Parathyroid adenoma (tissue), 2 donors: Measurements from ENCODE around the gene ZSWIM4.

Experiments used
- H2AFZ ChIP-seq: fragments of 300-600 bp; sonication (generic); one replicate; pipeline ENCODE4 v1.7.0; 2017; ENCODE audit warnings: antibody characterized with exemption, mild to moderate bottlenecking
- H3K27ac ChIP-seq: fragments of 300-600 bp; sonication (generic); one replicate; pipeline ENCODE4 v1.7.0; 2017
- H3K27me3 ChIP-seq: fragments of 300-600 bp; sonication (generic); one replicate; pipeline ENCODE4 v1.7.0; 2017; ENCODE audit warnings: low read length; ENCODE audit not compliant: control insufficient read depth, insufficient read depth
- H3K36me3 ChIP-seq: fragments of 300-600 bp; sonication (generic); one replicate; pipeline ENCODE4 v1.7.0; 2017; ENCODE audit warnings: low read length; ENCODE audit not compliant: control insufficient read depth, insufficient read depth
- H3K4me1 ChIP-seq: fragments of 300-600 bp; sonication (generic); one replicate; pipeline ENCODE4 v1.7.0; 2017; ENCODE audit warnings: control low read depth
- H3K4me2 ChIP-seq: fragments of 300-600 bp; sonication (generic); one replicate; pipeline ENCODE4 v1.7.0; 2017; ENCODE audit warnings: low read length
- H3K4me3 ChIP-seq: fragments of 300-600 bp; sonication (generic); one replicate; pipeline ENCODE4 v1.7.0; 2017; ENCODE audit warnings: low read depth, low read length
- H3K79me2 ChIP-seq: fragments of 300-600 bp; sonication (generic); one replicate; pipeline ENCODE4 v1.7.0; 2017; ENCODE audit warnings: control low read depth
- H3K9ac ChIP-seq: fragments of 300-600 bp; sonication (generic); one replicate; pipeline ENCODE4 v1.7.0; 2017; ENCODE audit warnings: mild to moderate bottlenecking
- H3K9me3 ChIP-seq: fragments of 300-600 bp; sonication (generic); one replicate; pipeline ENCODE4 v1.7.0; 2017; ENCODE audit warnings: low read length; ENCODE audit not compliant: control insufficient read depth
- TF ChIP-seq, protein P1 (sequence below): fragments of 300-600 bp; sonication (generic); IDR thresholded peaks from one replicate; pipeline ENCODE4 v1.7.0; 2017; ENCODE audit warnings: antibody characterized with exemption, mild to moderate bottlenecking
- donor health status: primary hyperparathyroidism.

Gene ZSWIM4

DNA sequence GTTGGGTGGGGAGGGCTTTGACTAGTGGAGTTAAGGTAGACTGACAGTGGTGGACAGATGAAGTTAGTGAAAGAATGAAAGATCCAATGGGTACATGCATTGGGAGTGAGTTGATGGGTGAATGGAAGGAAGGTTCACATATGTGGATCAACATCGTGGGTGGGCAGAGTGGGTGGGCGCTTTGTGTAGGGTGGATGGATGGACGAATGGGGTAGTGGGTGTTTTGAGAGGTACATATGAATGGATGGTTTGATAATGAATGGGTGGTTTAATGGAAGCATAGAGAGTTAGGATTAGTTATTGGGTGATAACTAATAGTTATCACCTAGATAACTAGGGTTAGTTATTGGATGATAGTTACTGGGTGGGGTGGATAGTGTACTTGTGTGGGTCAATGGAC is 11.5 kb downstream of the ZSWIM4 start:
- Histone ChIP-seq H3K9me3 (no peaks in the 10 kb centered on the region), H3K4me3 (no peak overlapping the region), H3K27me3 (no peaks in the 10 kb centered on the region), H3K4me2 (no peak overlapping the region), H3K36me3 (no peaks in the 10 kb centered on the region), H3K27ac (no peak overlapping the region), H3K4me1 (no peaks in the 10 kb centered on the region), H3K79me2 (no peaks in the 10 kb centered on the region), H3K9ac (no peak overlapping the region), H2AFZ (no peak overlapping the region)
- TF ChIP-seq, protein P1, sequence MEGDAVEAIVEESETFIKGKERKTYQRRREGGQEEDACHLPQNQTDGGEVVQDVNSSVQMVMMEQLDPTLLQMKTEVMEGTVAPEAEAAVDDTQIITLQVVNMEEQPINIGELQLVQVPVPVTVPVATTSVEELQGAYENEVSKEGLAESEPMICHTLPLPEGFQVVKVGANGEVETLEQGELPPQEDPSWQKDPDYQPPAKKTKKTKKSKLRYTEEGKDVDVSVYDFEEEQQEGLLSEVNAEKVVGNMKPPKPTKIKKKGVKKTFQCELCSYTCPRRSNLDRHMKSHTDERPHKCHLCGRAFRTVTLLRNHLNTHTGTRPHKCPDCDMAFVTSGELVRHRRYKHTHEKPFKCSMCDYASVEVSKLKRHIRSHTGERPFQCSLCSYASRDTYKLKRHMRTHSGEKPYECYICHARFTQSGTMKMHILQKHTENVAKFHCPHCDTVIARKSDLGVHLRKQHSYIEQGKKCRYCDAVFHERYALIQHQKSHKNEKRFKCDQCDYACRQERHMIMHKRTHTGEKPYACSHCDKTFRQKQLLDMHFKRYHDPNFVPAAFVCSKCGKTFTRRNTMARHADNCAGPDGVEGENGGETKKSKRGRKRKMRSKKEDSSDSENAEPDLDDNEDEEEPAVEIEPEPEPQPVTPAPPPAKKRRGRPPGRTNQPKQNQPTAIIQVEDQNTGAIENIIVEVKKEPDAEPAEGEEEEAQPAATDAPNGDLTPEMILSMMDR: no peak

DNA sequence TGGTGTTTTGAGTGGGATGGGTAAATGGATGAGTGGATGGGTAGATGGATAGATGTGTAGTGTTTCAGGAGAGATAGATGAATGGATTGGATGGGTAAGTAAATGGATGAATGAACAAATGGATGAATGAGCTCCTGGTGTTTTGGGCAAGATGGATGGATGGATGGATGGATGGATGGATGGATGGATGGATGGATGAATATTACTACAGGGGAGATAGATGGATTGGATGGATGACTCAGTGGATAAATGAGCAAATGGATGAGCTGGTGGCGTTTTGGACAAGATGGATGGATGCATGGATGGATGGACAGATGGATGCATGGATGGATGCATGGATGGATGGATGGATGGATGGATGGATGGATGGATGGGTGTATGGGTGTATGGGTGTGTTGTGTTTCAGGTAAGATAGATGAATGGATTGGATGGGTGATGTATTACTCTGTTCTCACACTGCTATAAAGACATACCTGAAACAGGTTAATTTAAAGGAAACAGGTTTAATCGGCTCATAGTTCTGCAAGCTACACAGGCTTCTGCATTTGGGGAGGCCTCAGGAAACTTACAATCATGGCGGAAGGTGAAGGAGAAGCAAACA is 12.3 kb downstream of the ZSWIM4 start:
- H3K9me3 ChIP-seq: no peaks in the 10 kb centered on the region
- H3K4me1 ChIP-seq: no peaks in the 10 kb centered on the region
- TF ChIP-seq, protein P1: no peak

DNA sequence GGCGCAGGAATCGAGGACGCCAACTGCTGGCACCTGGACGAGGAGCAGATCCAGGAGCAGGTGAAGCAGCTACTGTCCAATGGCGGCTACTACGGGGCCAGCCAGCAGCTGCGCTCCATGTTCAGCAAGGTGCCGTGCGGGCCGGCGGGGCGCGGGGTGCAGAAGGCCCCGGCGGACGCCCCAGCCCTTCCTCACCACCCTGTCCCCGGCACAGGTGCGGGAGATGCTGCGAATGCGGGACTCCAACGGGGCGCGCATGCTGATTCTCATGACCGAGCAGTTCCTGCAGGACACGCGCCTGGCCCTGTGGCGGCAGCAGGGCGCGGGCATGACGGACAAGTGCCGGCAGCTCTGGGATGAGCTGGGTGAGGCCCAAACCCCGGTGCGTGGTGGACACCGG is 13.6 kb downstream of the ZSWIM4 start:
- H3K36me3 ChIP-seq: no peaks in the 10 kb centered on the region
- no peak overlapping the region for H3K9ac ChIP-seq
- H3K4me2 ChIP-seq: no peak overlapping the region

More for the DNA sequence above, 12.3 kb downstream of the ZSWIM4 start:
- Histone ChIP-seq H2AFZ (no peak overlapping the region), H3K27ac (no peak overlapping the region), H3K36me3 (no peaks in the 10 kb centered on the region), H3K4me3 (no peak overlapping the region), H3K27me3 (no peaks in the 10 kb centered on the region), H3K79me2 (no peaks in the 10 kb centered on the region), H3K4me2 (no peak overlapping the region), H3K9ac (no peak overlapping the region)

DNA sequence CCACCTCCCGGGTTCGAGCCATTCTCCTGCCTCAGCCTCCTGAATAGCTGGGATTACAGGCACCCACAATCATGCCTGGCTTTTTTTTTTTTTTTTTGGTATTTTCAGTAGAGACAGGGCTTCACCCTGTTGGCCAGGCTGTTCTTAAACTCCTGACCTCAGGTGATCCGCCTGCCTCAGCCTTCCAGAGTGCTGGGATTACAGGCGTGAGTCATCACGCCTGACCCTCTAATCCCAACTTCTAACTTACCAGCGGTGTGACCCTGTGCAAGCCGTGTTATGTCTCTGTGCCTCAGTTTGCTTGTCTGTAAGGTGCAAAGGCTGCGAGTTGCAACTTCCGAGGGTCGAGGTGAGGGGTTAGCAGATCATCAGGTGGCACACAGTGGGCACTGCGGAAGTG is 17.3 kb downstream of the ZSWIM4 start:
- TF ChIP-seq, protein P1: no peak
- H3K9me3 ChIP-seq: no peaks in the 10 kb centered on the region
- H2AFZ ChIP-seq: no peak overlapping the region
- H3K79me2 ChIP-seq: no peaks in the 10 kb centered on the region
- H3K27ac ChIP-seq: no peak overlapping the region
- H3K4me3 ChIP-seq: no peak overlapping the region
- H3K9ac ChIP-seq: no peak overlapping the region
- H3K4me1 ChIP-seq: peaks cover 3% of the 10 kb centered on the region
- no peaks in the 10 kb centered on the region for H3K27me3 ChIP-seq
- H3K36me3 ChIP-seq: no peaks in the 10 kb centered on the region
- H3K4me2 ChIP-seq: no peak overlapping the region

More for the DNA sequence above, 13.6 kb downstream of the ZSWIM4 start:
- Histone ChIP-seq H3K4me1 (no peaks in the 10 kb centered on the region), H3K79me2 (no peaks in the 10 kb centered on the region), H3K27ac (no peak overlapping the region), H3K9me3 (no peaks in the 10 kb centered on the region), H3K27me3 (no peaks in the 10 kb centered on the region), H2AFZ (no peak overlapping the region), H3K4me3 (no peak overlapping the region)
- TF ChIP-seq, protein P1: no peak

DNA sequence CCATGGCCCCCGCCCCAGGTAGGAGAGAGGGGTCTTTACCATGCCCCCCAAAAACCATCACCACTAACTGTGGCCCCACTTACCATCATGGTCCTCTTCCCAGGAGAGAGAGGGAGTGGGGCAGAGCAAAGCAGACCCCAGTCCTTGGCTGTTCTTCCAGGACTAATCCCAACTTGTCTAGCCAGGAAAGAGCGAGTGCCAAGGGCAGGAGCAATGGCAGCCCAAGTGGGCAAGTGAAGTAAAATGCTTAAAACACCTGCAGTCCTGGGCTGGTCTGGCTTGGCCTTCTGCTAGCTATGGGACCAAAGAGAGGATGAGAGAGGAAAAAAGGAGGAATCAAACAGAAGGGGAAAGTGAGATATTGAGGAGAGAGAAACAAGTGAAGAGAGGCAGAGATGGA is 17.9 kb downstream of the ZSWIM4 start:
- Histone ChIP-seq H3K79me2 (no peaks in the 10 kb centered on the region), H3K9me3 (no peaks in the 10 kb centered on the region), H3K4me2 (no peak overlapping the region), H3K36me3 (no peaks in the 10 kb centered on the region), H3K4me3 (no peak overlapping the region), H3K9ac (no peak overlapping the region), H2AFZ (no peak overlapping the region), H3K27ac (no peak overlapping the region), H3K27me3 (no peaks in the 10 kb centered on the region), H3K4me1 (peaks cover 4% of the 10 kb centered on the region)
- TF ChIP-seq, protein P1: no peak
